ENCODE measurements around the gene PHYHIPL.

The PHYHIPL gene
- 0 reads per million in 3 donors for total RNA-seq

DNA sequence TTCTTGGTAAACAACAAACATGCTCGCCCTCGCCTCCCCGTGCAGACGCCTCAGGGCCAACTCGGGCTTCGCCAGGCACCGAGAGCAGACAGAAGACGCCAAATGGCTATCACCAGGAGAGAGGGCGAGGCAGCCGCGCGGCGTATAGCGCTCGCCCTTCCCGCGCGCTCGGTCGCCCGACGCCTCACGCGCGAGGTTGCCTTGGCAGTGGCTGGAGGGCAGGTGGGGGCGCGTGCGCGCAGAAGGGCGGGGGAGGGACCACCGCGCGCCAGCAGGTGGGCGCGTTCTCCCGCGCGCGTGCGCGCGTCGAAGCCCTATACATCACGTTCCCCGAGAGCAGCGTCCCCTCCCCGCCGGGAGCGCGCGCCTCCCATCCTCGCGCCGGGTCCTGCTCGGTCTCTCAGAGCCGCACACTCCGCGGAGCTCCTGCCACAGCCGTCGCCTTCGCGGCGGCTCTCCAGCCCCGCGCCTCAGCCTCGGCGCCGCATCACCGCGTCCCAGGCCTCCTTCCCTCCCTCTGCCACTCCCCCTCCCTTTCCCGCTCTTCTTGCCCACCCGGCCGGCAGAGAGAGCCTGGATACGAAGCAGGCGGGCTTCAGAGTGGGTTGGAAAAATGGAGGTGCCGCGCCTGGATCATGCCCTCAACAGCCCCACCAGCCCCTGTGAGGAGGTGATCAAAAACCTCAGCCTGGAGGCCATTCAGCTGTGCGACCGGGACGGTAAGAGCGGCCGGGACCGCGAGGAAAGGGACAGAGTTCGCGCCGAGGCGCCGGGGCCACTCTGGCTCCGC lies at the start of gene PHYHIPL:
Gene PHYHIPL, plus strand, starts transcription at position 403 of the 790 bp plus-strand sequence. Its CDS starts 211 bp downstream, at position 614.
- Histone ChIP-seq H3K4me3 (ENCODE audit: insufficient read depth, low read depth, low read length, poor library complexity, severe bottlenecking) (no peak within 1 kb of the TSS), H3K36me3 (ENCODE audit: control insufficient read depth, insufficient read depth, low read length) (no peaks in the 10 kb centered on the region), H3K27me3 (replicated peaks; ENCODE audit: control insufficient read depth, insufficient read depth, low read length, poor library complexity, severe bottlenecking) (no peaks in the 10 kb centered on the region), H3K4me1 (ENCODE audit: control insufficient read depth, insufficient read depth, low read length, poor library complexity, severe bottlenecking) (no peaks in the 10 kb centered on the region), H3K9me3 (ENCODE audit: control insufficient read depth, low read length) (no peaks in the 10 kb centered on the region), H3K27ac (ENCODE audit: insufficient read depth, low read length, poor library complexity, severe bottlenecking) (no peak within 1 kb of the TSS)
- no peak for DNase-seq

DNA sequence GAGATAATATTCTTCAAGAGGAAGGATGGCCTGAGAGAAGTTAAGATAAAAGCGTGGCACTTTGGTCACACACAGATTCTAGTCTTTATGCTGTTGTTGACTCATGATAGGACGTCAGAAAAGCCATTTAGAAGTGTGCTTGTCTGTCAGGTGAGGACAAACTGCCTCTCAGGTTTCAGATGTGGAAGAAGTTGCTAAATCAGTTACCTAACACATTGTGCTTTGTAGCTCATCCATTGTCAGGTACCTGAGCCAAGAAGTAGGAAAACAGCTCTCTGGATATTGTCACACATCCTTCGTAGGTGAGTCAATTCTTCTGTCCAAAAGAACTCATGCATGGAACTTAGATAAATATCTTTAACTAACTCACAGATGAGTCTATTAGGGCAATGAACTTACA lies 49.5 kb upstream of the PHYHIPL start:
- H3K36me3 ChIP-seq (ENCODE audit: control insufficient read depth, insufficient read depth, low read length) = no peaks in the 10 kb centered on the region
- DNase-seq = no peak
- H3K4me3 ChIP-seq (ENCODE audit: insufficient read depth, low read depth, low read length, poor library complexity, severe bottlenecking) = no peak overlapping the region
- H3K27me3 ChIP-seq (replicated peaks; ENCODE audit: control insufficient read depth, insufficient read depth, low read length, poor library complexity, severe bottlenecking) = no peaks in the 10 kb centered on the region
- no peaks in the 10 kb centered on the region for H3K9me3 ChIP-seq (ENCODE audit: control insufficient read depth, low read length)
- no peak overlapping the region for H3K27ac ChIP-seq (ENCODE audit: insufficient read depth, low read length, poor library complexity, severe bottlenecking)
- no peaks in the 10 kb centered on the region for H3K4me1 ChIP-seq (ENCODE audit: control insufficient read depth, insufficient read depth, low read length, poor library complexity, severe bottlenecking)

DNA sequence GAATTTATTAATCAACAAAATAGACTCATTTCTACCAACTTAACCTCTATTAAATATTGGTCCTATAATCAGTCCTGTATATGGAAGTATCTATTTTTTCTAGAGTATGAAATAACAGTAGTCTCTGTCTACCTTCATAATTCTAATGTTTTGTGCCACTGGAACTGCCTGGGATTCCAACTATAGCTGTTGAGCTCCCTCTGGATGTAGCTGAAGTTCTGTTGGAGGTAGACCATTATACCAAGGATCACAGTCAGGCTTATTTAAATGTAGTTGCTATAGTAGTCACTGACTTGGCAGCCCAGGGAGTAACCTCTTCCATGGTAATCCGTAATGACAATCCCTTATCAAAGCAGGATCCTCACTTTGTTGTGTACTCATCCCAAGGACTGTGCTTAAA lies 48.5 kb upstream of the PHYHIPL start:
- no peaks in the 10 kb centered on the region for H3K36me3 ChIP-seq (ENCODE audit: control insufficient read depth, insufficient read depth, low read length)
- no peak for DNase-seq

DNA sequence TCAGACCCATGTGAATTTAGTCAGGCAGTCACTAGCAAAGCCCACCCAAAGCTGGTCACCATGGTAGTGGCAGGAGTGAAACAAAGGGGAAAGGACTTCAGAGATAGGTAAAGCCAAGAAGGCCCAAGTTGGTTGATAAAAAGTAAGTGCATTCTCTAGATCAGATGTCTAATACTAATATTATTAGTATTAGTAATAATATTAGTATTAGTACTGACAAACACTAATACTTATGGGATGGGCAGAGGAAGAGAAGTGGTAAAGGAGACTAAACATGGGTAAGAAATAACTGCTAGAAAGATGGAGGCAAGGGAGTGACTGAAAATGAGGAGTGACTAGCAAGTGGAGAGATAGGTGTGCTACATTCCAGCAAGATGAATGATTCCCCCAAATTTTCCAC lies 46.6 kb upstream of the PHYHIPL start:
- no peak for DNase-seq
- no peaks in the 10 kb centered on the region for H3K27me3 ChIP-seq (replicated peaks; ENCODE audit: control insufficient read depth, insufficient read depth, low read length, poor library complexity, severe bottlenecking)
- no peaks in the 10 kb centered on the region for H3K36me3 ChIP-seq (ENCODE audit: control insufficient read depth, insufficient read depth, low read length)
- H3K4me3 ChIP-seq (ENCODE audit: insufficient read depth, low read depth, low read length, poor library complexity, severe bottlenecking) = no peak overlapping the region
- no peak overlapping the region for H3K27ac ChIP-seq (ENCODE audit: insufficient read depth, low read length, poor library complexity, severe bottlenecking)
- no peaks in the 10 kb centered on the region for H3K9me3 ChIP-seq (ENCODE audit: control insufficient read depth, low read length)
- H3K4me1 ChIP-seq (ENCODE audit: control insufficient read depth, insufficient read depth, low read length, poor library complexity, severe bottlenecking) = no peaks in the 10 kb centered on the region

More for the DNA sequence above, 48.5 kb upstream of the PHYHIPL start:
- Histone ChIP-seq H3K4me3 (ENCODE audit: insufficient read depth, low read depth, low read length, poor library complexity, severe bottlenecking) (no peak overlapping the region), H3K9me3 (ENCODE audit: control insufficient read depth, low read length) (no peaks in the 10 kb centered on the region), H3K27me3 (replicated peaks; ENCODE audit: control insufficient read depth, insufficient read depth, low read length, poor library complexity, severe bottlenecking) (no peaks in the 10 kb centered on the region), H3K4me1 (ENCODE audit: control insufficient read depth, insufficient read depth, low read length, poor library complexity, severe bottlenecking) (no peaks in the 10 kb centered on the region), H3K27ac (ENCODE audit: insufficient read depth, low read length, poor library complexity, severe bottlenecking) (no peak overlapping the region)

DNA sequence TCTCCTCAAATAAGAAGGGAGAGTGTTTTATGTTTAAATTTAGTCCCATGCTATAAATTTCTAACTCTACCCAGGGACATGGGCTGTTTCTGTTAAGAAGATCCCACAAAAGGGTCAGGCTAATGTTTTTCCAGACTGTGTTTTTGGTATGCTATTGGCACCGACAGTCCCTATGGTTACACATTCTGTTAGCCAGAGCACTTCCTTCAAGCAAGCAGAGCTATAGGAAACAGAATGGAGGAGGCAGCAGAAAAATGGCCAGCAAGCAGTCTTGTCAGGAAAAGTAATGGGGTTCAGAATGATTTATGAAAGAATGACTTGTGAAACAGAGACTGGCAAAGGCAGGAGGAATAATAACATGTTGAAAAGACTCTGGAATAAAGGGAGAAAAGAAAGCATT lies 44.8 kb upstream of the PHYHIPL start:
- H3K4me1 ChIP-seq (ENCODE audit: control insufficient read depth, insufficient read depth, low read length, poor library complexity, severe bottlenecking) = no peaks in the 10 kb centered on the region
- DNase-seq = no peak

DNA sequence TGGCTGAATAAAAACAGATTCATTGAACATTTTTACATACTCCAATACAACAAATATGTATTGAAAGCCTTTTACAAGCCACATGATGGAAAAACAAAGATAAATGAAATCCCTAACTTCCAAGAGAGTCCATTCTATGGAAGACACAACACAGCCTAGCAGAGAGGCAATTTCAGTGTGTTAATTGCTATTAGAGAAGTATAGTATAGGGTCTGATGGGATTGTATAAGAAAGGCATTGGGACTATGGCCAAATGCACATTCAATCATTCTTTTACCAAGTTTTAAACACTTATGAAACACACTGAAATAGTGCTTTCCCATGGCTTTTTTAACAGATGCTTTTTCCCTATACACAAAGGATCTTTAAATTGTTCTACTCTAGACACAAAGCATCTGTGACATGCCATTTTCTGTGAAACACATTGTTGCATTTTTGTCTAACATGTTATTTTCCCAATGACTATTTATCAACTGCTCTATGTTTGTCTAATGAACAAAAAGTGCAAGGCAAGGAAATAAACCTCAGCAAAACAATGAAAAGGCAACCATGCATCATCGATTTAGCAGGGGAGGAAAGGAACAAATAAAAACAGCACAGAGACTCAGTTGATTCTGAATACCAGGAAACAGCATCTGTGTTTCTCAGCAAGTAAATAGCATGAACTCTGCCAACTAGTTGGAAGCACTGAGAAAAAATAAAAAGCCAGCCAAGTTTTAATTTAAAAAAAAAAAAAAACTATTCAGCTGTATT lies 42.4 kb upstream of the PHYHIPL start:
- no peaks in the 10 kb centered on the region for H3K36me3 ChIP-seq (ENCODE audit: control insufficient read depth, insufficient read depth, low read length)
- no peaks in the 10 kb centered on the region for H3K4me1 ChIP-seq (ENCODE audit: control insufficient read depth, insufficient read depth, low read length, poor library complexity, severe bottlenecking)
- H3K9me3 ChIP-seq (ENCODE audit: control insufficient read depth, low read length) = no peaks in the 10 kb centered on the region
- no peak for DNase-seq
- no peak overlapping the region for H3K4me3 ChIP-seq (ENCODE audit: insufficient read depth, low read depth, low read length, poor library complexity, severe bottlenecking)
- H3K27ac ChIP-seq (ENCODE audit: insufficient read depth, low read length, poor library complexity, severe bottlenecking) = no peak overlapping the region
- H3K27me3 ChIP-seq (replicated peaks; ENCODE audit: control insufficient read depth, insufficient read depth, low read length, poor library complexity, severe bottlenecking) = no peaks in the 10 kb centered on the region

More for the DNA sequence above, 44.8 kb upstream of the PHYHIPL start:
- Histone ChIP-seq H3K27ac (ENCODE audit: insufficient read depth, low read length, poor library complexity, severe bottlenecking) (no peak overlapping the region), H3K4me3 (ENCODE audit: insufficient read depth, low read depth, low read length, poor library complexity, severe bottlenecking) (no peak overlapping the region), H3K27me3 (replicated peaks; ENCODE audit: control insufficient read depth, insufficient read depth, low read length, poor library complexity, severe bottlenecking) (no peaks in the 10 kb centered on the region), H3K9me3 (ENCODE audit: control insufficient read depth, low read length) (no peaks in the 10 kb centered on the region), H3K36me3 (ENCODE audit: control insufficient read depth, insufficient read depth, low read length) (no peaks in the 10 kb centered on the region)

DNA sequence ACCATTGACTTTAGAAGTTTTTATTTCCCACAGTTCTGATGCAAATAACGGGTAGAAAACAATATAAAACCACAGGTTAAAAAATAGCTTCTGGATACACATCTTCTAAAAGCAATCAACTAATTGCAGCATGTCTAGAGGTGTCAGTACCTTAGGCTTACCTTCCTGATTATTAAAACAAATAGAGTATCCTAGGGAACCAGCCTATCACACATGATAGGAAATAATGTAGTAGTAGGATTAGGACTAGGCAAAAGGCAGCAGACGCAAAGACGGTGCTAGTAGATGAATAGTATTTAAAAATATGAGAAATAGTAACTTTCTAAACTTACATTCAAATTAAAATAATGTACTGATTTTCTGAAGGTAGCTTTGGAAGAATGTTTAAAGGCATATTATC lies 41.7 kb upstream of the PHYHIPL start:
- H3K4me3 ChIP-seq (ENCODE audit: insufficient read depth, low read depth, low read length, poor library complexity, severe bottlenecking) = no peak overlapping the region
- no peak for DNase-seq
- H3K9me3 ChIP-seq (ENCODE audit: control insufficient read depth, low read length) = no peaks in the 10 kb centered on the region
- H3K27ac ChIP-seq (ENCODE audit: insufficient read depth, low read length, poor library complexity, severe bottlenecking) = no peak overlapping the region
- H3K27me3 ChIP-seq (replicated peaks; ENCODE audit: control insufficient read depth, insufficient read depth, low read length, poor library complexity, severe bottlenecking) = no peaks in the 10 kb centered on the region
- H3K36me3 ChIP-seq (ENCODE audit: control insufficient read depth, insufficient read depth, low read length) = no peaks in the 10 kb centered on the region
- H3K4me1 ChIP-seq (ENCODE audit: control insufficient read depth, insufficient read depth, low read length, poor library complexity, severe bottlenecking) = no peaks in the 10 kb centered on the region

DNA sequence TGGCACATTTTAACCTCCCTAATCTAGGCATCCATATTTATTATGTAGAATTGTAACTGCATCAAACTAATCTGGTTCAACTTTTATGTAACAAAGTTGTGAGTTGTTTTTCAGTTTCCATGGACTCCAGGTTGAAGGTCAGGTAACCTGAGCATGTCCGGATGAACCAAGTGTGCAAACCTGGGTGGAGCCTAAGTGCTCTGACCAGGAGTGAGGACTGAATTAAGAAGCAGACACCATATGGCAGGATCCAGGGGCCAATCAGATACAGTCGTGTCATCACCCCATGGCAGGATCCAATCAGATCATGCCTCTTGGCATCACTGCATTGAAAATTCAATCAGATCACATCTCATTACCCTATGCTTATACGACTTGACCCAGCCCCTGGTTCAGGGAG lies 41.2 kb upstream of the PHYHIPL start:
- Histone ChIP-seq H3K4me1 (ENCODE audit: control insufficient read depth, insufficient read depth, low read length, poor library complexity, severe bottlenecking) (no peaks in the 10 kb centered on the region), H3K27me3 (replicated peaks; ENCODE audit: control insufficient read depth, insufficient read depth, low read length, poor library complexity, severe bottlenecking) (no peaks in the 10 kb centered on the region), H3K9me3 (ENCODE audit: control insufficient read depth, low read length) (no peaks in the 10 kb centered on the region), H3K27ac (ENCODE audit: insufficient read depth, low read length, poor library complexity, severe bottlenecking) (no peak overlapping the region), H3K4me3 (ENCODE audit: insufficient read depth, low read depth, low read length, poor library complexity, severe bottlenecking) (no peak overlapping the region), H3K36me3 (ENCODE audit: control insufficient read depth, insufficient read depth, low read length) (no peaks in the 10 kb centered on the region)
- no peak for DNase-seq

DNA sequence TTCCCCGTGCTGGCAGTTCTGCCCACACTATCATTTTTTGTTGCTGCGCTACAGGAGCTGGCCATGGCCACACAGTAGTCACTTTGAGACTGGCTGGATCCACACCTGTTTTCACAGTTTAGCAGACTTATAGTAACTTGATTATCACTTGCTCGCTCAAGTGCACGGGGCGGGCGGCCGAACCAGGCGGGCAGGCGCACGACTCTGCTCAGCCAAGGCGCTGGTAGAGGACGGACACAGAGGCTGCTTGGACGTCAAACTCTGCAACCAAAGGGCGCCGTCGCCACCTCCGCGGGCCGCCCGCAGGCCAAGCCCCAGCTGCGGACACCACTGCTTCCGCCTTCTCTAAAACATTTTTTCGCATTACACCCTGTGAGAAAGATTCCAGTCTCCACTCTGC lies 38.4 kb upstream of the PHYHIPL start:
- Histone ChIP-seq H3K27me3 (replicated peaks; ENCODE audit: control insufficient read depth, insufficient read depth, low read length, poor library complexity, severe bottlenecking) (no peaks in the 10 kb centered on the region), H3K9me3 (ENCODE audit: control insufficient read depth, low read length) (no peaks in the 10 kb centered on the region), H3K4me3 (ENCODE audit: insufficient read depth, low read depth, low read length, poor library complexity, severe bottlenecking) (no peak overlapping the region), H3K27ac (ENCODE audit: insufficient read depth, low read length, poor library complexity, severe bottlenecking) (no peak overlapping the region), H3K4me1 (ENCODE audit: control insufficient read depth, insufficient read depth, low read length, poor library complexity, severe bottlenecking) (no peaks in the 10 kb centered on the region), H3K36me3 (ENCODE audit: control insufficient read depth, insufficient read depth, low read length) (no peaks in the 10 kb centered on the region)
- DNase-seq = no peak

DNA sequence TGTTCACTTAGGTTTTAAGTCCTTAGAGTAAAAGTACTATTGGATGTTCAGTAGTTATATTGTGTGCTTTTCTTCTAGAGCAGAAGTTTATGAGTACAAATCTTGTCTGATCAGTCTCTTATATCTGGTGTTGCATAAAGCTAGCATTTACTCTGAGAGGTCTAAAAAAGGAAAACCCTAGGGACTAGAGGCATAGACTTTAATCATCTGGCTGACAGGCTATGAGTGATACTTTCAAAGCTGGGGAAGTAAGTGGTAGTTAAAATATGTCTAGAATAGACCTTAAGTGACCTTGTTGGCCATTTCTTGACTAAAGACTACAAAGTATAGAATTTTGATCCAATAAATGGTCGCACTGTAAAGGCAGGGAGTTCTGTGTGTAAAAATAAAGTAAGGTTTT lies 32.9 kb upstream of the PHYHIPL start:
- no peak overlapping the region for H3K4me3 ChIP-seq (ENCODE audit: insufficient read depth, low read depth, low read length, poor library complexity, severe bottlenecking)
- no peak for DNase-seq
- no peaks in the 10 kb centered on the region for H3K9me3 ChIP-seq (ENCODE audit: control insufficient read depth, low read length)
- no peaks in the 10 kb centered on the region for H3K4me1 ChIP-seq (ENCODE audit: control insufficient read depth, insufficient read depth, low read length, poor library complexity, severe bottlenecking)
- no peaks in the 10 kb centered on the region for H3K36me3 ChIP-seq (ENCODE audit: control insufficient read depth, insufficient read depth, low read length)
- no peaks in the 10 kb centered on the region for H3K27me3 ChIP-seq (replicated peaks; ENCODE audit: control insufficient read depth, insufficient read depth, low read length, poor library complexity, severe bottlenecking)
- H3K27ac ChIP-seq (ENCODE audit: insufficient read depth, low read length, poor library complexity, severe bottlenecking) = no peak overlapping the region
